Ovary (tissue), 3 donors: ENCODE measurements around the gene ZNF547.

Source experiments
- CTCF ChIP-seq, 3 donors: fragments of 450-650 bp in 2 of 3; fragments of 200-600 bp in 1 of 3; IDR thresholded peaks; one replicate each; pipeline versions ENCODE4 v1.5.1 to v1.8.0; 2016 to 2022; ENCODE audit warnings: antibody characterized with exemption in 3 of 3, mild to moderate bottlenecking in 1 of 3
- EP300 ChIP-seq: sonication (generic); formaldehyde crosslinking; IDR thresholded peaks from one replicate; pipeline ENCODE4 v1.6.1; 2017; ENCODE audit warnings: antibody characterized with exemption
- POLR2A ChIP-seq: fragments of 450-650 bp; IDR thresholded peaks from one replicate; pipeline ENCODE4 v1.6.1; 2017; ENCODE audit warnings: antibody characterized with exemption, mild to moderate bottlenecking, moderate library complexity
- donor health status: DM: no; HTN: no; CAD: no.

GRCh38 chr19:57363688-57364181 lies 384 bp downstream of the ZNF547 start:
- no peak for TF ChIP-seq EP300
- no peak for TF ChIP-seq CTCF (IDR thresholded peaks at IDR 0.05)
- no peak for TF ChIP-seq POLR2A
